Astrocyte of the cerebellum (primary cell): ENCODE results near the gene C1orf141.

ENCODE experiments used
- DNase-seq: peaks from one replicate; pipeline ENCODE4 v3.0.0-alpha.2; 2011; ENCODE audit warnings: low read depth
- H3K4me3 ChIP-seq: 2 replicates; pipeline ENCODE4 v1.5.1; 2011; ENCODE audit warnings: mild to moderate bottlenecking, low read depth, low read length, moderate library complexity
- in situ Hi-C: cut with HindIII; loops from 2 replicates; pipeline ENCODE4 v1.10.0; 2017; ENCODE audit warnings: low sequenced_read_pairs
- TF ChIP-seq, protein P1 (sequence below): IDR thresholded peaks from 2 replicates; pipeline ENCODE4 v1.5.1; 2012; ENCODE audit warnings: low read length, low read depth, moderate library complexity, mild to moderate bottlenecking; ENCODE audit errors: missing control alignments

Gene C1orf141

DNA sequence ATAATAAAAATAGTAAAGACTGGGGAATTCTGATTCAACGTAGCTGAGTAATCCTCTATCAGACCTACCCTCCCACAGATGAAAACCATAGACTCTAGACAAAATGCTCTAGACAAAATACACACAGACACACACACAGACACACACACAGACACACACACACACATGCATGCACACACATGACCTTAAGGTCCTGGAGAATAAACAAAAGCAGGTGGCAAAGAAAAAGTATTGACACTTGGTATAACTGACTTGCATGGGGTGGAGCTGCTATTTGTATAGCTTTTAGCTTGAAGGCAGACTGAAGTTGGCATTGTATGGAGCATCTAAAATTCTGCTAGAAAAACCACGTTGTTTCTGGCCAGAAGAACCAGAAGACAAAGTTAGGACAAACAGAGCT, 29.3 kb downstream of the C1orf141 start:
- no peak for DNase-seq
- in situ Hi-C loops = no loop called here
- TF ChIP-seq, protein P1, sequence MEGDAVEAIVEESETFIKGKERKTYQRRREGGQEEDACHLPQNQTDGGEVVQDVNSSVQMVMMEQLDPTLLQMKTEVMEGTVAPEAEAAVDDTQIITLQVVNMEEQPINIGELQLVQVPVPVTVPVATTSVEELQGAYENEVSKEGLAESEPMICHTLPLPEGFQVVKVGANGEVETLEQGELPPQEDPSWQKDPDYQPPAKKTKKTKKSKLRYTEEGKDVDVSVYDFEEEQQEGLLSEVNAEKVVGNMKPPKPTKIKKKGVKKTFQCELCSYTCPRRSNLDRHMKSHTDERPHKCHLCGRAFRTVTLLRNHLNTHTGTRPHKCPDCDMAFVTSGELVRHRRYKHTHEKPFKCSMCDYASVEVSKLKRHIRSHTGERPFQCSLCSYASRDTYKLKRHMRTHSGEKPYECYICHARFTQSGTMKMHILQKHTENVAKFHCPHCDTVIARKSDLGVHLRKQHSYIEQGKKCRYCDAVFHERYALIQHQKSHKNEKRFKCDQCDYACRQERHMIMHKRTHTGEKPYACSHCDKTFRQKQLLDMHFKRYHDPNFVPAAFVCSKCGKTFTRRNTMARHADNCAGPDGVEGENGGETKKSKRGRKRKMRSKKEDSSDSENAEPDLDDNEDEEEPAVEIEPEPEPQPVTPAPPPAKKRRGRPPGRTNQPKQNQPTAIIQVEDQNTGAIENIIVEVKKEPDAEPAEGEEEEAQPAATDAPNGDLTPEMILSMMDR = no peak
- no peak overlapping the region for H3K4me3 ChIP-seq

GRCh38 chr1:67103548-67103947, 31.2 kb downstream of the C1orf141 start:
- TF ChIP-seq, protein P1 = no peak
- no peak for DNase-seq
- H3K4me3 ChIP-seq = no peak overlapping the region
- in situ Hi-C loops = no loop called here

DNA sequence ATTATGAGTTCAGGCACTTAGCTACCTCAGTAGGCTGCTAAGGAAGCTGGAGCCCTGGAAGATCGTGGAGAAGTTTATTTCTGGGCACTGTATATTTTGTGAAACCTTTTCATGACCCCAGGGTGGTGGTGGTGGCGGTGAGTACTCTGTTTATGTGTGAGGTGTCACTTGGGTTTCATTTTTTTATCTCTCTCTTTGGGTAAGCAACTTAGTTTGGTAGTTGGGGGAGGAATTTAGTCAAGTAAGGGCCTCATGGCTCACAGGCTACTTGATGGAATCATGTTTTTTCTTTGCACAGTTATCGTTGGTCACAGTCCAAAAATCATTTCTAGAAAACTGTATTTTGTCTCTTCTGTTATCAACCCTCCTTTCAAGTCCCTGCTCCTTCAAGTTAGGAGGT, 33.9 kb downstream of the C1orf141 start:
- no peak for DNase-seq
- TF ChIP-seq, protein P1 = no peak
- no peak overlapping the region for H3K4me3 ChIP-seq
- in situ Hi-C loops = no loop called here

- in situ Hi-C loops = no loop called here
These were observed 37.5 kb downstream of the C1orf141 start for GRCh38 chr1:67097305-67097704.

DNA sequence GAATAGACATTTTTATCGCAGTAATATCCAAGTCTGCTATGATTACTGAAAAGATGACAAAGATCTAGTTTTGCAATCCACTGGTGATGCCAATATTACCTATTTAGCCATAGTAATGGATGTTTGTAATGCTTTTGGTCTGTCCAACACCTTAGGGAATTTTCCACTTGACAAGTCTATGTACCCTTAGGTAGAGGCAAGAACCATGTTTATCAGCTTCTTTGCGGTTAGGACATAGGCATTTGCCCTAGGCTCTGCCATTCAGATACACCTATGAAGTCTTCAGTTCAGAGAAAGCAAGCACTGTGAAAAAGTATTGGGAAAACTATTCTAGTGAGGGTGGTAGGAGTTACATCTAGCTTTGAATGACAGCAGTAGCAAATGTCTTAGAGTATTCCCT, 40.6 kb downstream of the C1orf141 start:
- in situ Hi-C loops = no loop called here
- TF ChIP-seq, protein P1 = no peak
- H3K4me3 ChIP-seq = no peak overlapping the region
- DNase-seq = no peak

More at GRCh38 chr1:67097305-67097704, 37.5 kb downstream of the C1orf141 start:
- no peak for DNase-seq
- TF ChIP-seq, protein P1 = no peak
- H3K4me3 ChIP-seq = no peak overlapping the region

- no peak overlapping the region for H3K4me3 ChIP-seq
- in situ Hi-C loops = no loop called here
- TF ChIP-seq, protein P1 = no peak
- DNase-seq = no peak
These were observed 45.0 kb downstream of the C1orf141 start for GRCh38 chr1:67089685-67090208.
